GM23338 (cell line): ENCODE results near the gene CYTH1. TPM values are rescaled to one million over a fixed set of nuclear protein-coding genes. Genes with fewer than 3 reads are reported as not detected.

Experiments used
- ATAC-seq: fragments of 200-7000 bp; cut with Tn5 transposase; 3 replicates; pipeline ENCODE4 v1.9.1; 2020
- DNase-seq: peaks from one replicate; pipeline ENCODE4 v3.0.0-alpha.2; 2015; ENCODE audit warnings: low spot score
- H2AFZ ChIP-seq: fragments of 200-600 bp; sonication (generic); 2 replicates; pipeline ENCODE4 v1.8.0; 2016; ENCODE audit warnings: antibody characterized with exemption, mild to moderate bottlenecking, moderate library complexity
- H3F3A ChIP-seq: fragments of 200-600 bp; sonication (generic); replicated peaks from 2 replicates; pipeline ENCODE4 v1.8.0; 2017; ENCODE audit warnings: antibody characterized with exemption, mixed run types, low read depth
- H3K27ac ChIP-seq: fragments of 200-600 bp; sonication (generic); 2 replicates; pipeline ENCODE4 v1.6.1; 2016; ENCODE audit warnings: low read depth
- H3K27me3 ChIP-seq: fragments of 200-600 bp; sonication (generic); 2 replicates; pipeline ENCODE4 v1.8.0; 2016; ENCODE audit warnings: mild to moderate bottlenecking, mixed run types, moderate library complexity; ENCODE audit not compliant: insufficient read depth
- H3K36me3 ChIP-seq: fragments of 200-600 bp; sonication (generic); 2 replicates; pipeline ENCODE4 v1.8.0; 2016; ENCODE audit warnings: mild to moderate bottlenecking; ENCODE audit not compliant: insufficient read depth
- H3K4me1 ChIP-seq: fragments of 200-600 bp; sonication (generic); 2 replicates; pipeline ENCODE4 v1.8.0; 2016; ENCODE audit warnings: mild to moderate bottlenecking, moderate library complexity; ENCODE audit not compliant: insufficient read depth
- H3K4me2 ChIP-seq: fragments of 200-600 bp; sonication (generic); 2 replicates; pipeline ENCODE4 v1.7.1; 2017; ENCODE audit warnings: mixed run types
- H3K4me3 ChIP-seq: fragments of 200-600 bp; sonication (generic); 2 replicates; pipeline ENCODE4 v1.6.1; 2016; ENCODE audit warnings: mixed run types
- H3K79me2 ChIP-seq: fragments of 200-600 bp; sonication (generic); replicated peaks from 2 replicates; pipeline ENCODE4 v1.8.0; 2017; ENCODE audit warnings: mild to moderate bottlenecking; ENCODE audit not compliant: insufficient read depth
- H3K9me2 ChIP-seq: fragments of 200-600 bp; sonication (generic); 2 replicates; pipeline ENCODE4 v1.8.0; 2017; ENCODE audit not compliant: insufficient read depth
- H4K20me1 ChIP-seq: fragments of 200-600 bp; sonication (generic); replicated peaks from 2 replicates; pipeline ENCODE4 v1.8.0; 2017; ENCODE audit warnings: mild to moderate bottlenecking; ENCODE audit not compliant: insufficient read depth
- H3K27ac Mint-ChIP-seq: 2 replicates; pipeline ENCODE4 v1.8.0; 2020; ENCODE audit warnings: inconsistent platforms, mild to moderate bottlenecking, moderate library complexity, mixed read lengths
- H3K27me3 Mint-ChIP-seq: 3 replicates; pipeline ENCODE4 v1.8.0; 2022; ENCODE audit warnings: low read depth, mild to moderate bottlenecking, moderate library complexity, mixed read lengths, inconsistent platforms; ENCODE audit not compliant: insufficient read depth, poor library complexity
- H3K36me3 Mint-ChIP-seq: 3 replicates; pipeline ENCODE4 v1.8.0; 2021; ENCODE audit warnings: low read depth, mild to moderate bottlenecking, inconsistent platforms, moderate library complexity, mixed read lengths
- H3K4me1 Mint-ChIP-seq: 3 replicates; pipeline ENCODE4 v1.8.0; 2020; ENCODE audit warnings: mild to moderate bottlenecking, inconsistent platforms, mixed read lengths
- H3K4me3 Mint-ChIP-seq: 3 replicates; pipeline ENCODE4 v1.8.0; 2021; ENCODE audit warnings: moderate library complexity, mild to moderate bottlenecking, inconsistent platforms, mixed read lengths
- H3K9me3 Mint-ChIP-seq: 3 replicates; pipeline ENCODE4 v1.8.0; 2020; ENCODE audit warnings: moderate library complexity, mild to moderate bottlenecking, inconsistent platforms, mixed read lengths
- CREB1 ChIP-seq: fragments of 250-450 bp; sonication (Bioruptor Pico); IDR thresholded peaks from 2 replicates; pipeline ENCODE4 v1.5.0; 2020; ENCODE audit warnings: low read depth, mild to moderate bottlenecking, moderate library complexity
- EZH2 ChIP-seq: fragments of 200-600 bp; sonication (generic); IDR thresholded peaks from one replicate; pipeline ENCODE4 v1.8.0; 2017; ENCODE audit warnings: antibody characterized with exemption, mild to moderate bottlenecking, low read depth; ENCODE audit not compliant: unreplicated experiment
- EZH2phosphoT487 ChIP-seq: fragments of 200-600 bp; sonication (generic); IDR thresholded peaks from one replicate; pipeline ENCODE4 v1.8.1; 2018; ENCODE audit warnings: antibody characterized with exemption; ENCODE audit not compliant: unreplicated experiment
- STAT1 ChIP-seq: IDR thresholded peaks from one replicate; pipeline ENCODE4 v1.6.1; 2016; ENCODE audit warnings: antibody characterized with exemption; ENCODE audit not compliant: unreplicated experiment
- ZNF114 ChIP-seq: fragments of 250-450 bp; sonication (Bioruptor Pico); IDR thresholded peaks from 2 replicates; pipeline ENCODE4 v1.5.0; 2020; ENCODE audit warnings: mild to moderate bottlenecking, moderate library complexity
- ZNF331 ChIP-seq: fragments of 250-450 bp; sonication (Bioruptor Pico); IDR thresholded peaks from 2 replicates; pipeline ENCODE4 v1.5.0; 2020; ENCODE audit warnings: low read depth, mild to moderate bottlenecking, moderate library complexity
- long read RNA-seq: library from polyadenylated mRNA; unstranded; transcript quantifications from one replicate; pipeline ENCODE4 v2.0.0, GENCODE V29; 2020; ENCODE audit not compliant: unreplicated experiment
- polyA plus RNA-seq: library from polyadenylated mRNA; unstranded; fragments of >200 nt; fragmentation: Nextera tagmentation; extraction: Ambion mirVana; gene quantifications from 2 replicates; pipeline ENCODE4 v1.2.1, GENCODE V29; 2016
- total RNA-seq: library from RNA; depleted of rRNA; stranded (reverse); fragments of >200 nt; shearing (Covaris generic); gene quantifications from 2 replicates; pipeline ENCODE4 v1.2.3, GENCODE V29; 2014; rRNA removed
- TF ChIP-seq, protein P1 (sequence below): IDR thresholded peaks from one replicate; pipeline ENCODE4 v1.6.1; 2018; ENCODE audit warnings: antibody characterized with exemption; ENCODE audit not compliant: unreplicated experiment
- TF ChIP-seq, protein P2 (sequence below): fragments of 250-450 bp; sonication (Bioruptor Pico); IDR thresholded peaks from 2 replicates; pipeline ENCODE4 v1.5.0; 2020; ENCODE audit warnings: mild to moderate bottlenecking, moderate library complexity

Gene CYTH1, protein sequence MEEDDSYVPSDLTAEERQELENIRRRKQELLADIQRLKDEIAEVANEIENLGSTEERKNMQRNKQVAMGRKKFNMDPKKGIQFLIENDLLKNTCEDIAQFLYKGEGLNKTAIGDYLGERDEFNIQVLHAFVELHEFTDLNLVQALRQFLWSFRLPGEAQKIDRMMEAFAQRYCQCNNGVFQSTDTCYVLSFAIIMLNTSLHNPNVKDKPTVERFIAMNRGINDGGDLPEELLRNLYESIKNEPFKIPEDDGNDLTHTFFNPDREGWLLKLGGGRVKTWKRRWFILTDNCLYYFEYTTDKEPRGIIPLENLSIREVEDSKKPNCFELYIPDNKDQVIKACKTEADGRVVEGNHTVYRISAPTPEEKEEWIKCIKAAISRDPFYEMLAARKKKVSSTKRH
- 14.5 and 21.2 TPM in 2 replicates for total RNA-seq
- polyA plus RNA-seq, result 12.2 and 13.8 TPM in 2 replicates
- long read RNA-seq, partial matches to known transcripts, result 0 of 1 reads
- long read RNA-seq, other reads (novel, unspliced or antisense), result 0 of 1 reads

DNA sequence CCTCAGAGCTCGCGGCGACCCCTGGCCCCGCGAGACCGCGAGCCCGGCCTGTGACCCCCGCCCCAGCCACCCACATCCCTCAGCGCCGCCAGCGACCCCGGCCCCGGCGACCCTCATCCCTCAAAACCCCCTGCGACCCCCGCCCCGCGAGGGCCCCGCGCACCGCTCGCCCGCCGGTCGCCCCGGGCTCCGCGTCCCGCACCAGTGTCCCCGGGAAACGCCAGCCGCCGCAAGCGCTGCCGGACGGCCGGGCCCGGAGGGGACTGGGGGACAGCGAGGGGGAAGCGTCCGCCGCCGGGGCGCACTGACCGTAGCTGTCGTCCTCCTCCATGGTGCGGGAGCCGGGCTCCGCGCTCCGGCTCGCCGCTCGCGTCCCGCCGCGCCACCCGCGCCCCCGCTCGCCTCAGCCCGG, at the start of gene CYTH1:
CYTH1 (minus strand) TSS at position 381 of the 412 bp plus-strand sequence; CDS start at position 331, 50 bp downstream.
- Mint-ChIP-seq H3K9me3 (no peaks in the 10 kb centered on the region), H3K27ac (peak within 1 kb of the TSS; percentile 94)
- ATAC-seq, result peak; percentile 14

More for the DNA sequence above, at the start of gene CYTH1:
- no peak for TF ChIP-seq CREB1 (CRISPR knock-in tag)
- TF ChIP-seq, protein P1, sequence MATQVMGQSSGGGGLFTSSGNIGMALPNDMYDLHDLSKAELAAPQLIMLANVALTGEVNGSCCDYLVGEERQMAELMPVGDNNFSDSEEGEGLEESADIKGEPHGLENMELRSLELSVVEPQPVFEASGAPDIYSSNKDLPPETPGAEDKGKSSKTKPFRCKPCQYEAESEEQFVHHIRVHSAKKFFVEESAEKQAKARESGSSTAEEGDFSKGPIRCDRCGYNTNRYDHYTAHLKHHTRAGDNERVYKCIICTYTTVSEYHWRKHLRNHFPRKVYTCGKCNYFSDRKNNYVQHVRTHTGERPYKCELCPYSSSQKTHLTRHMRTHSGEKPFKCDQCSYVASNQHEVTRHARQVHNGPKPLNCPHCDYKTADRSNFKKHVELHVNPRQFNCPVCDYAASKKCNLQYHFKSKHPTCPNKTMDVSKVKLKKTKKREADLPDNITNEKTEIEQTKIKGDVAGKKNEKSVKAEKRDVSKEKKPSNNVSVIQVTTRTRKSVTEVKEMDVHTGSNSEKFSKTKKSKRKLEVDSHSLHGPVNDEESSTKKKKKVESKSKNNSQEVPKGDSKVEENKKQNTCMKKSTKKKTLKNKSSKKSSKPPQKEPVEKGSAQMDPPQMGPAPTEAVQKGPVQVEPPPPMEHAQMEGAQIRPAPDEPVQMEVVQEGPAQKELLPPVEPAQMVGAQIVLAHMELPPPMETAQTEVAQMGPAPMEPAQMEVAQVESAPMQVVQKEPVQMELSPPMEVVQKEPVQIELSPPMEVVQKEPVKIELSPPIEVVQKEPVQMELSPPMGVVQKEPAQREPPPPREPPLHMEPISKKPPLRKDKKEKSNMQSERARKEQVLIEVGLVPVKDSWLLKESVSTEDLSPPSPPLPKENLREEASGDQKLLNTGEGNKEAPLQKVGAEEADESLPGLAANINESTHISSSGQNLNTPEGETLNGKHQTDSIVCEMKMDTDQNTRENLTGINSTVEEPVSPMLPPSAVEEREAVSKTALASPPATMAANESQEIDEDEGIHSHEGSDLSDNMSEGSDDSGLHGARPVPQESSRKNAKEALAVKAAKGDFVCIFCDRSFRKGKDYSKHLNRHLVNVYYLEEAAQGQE, result no peak
- TF ChIP-seq ZNF114, result no peak
- no peak for TF ChIP-seq STAT1
- no peak for TF ChIP-seq ZNF331
- TF ChIP-seq, protein P2, sequence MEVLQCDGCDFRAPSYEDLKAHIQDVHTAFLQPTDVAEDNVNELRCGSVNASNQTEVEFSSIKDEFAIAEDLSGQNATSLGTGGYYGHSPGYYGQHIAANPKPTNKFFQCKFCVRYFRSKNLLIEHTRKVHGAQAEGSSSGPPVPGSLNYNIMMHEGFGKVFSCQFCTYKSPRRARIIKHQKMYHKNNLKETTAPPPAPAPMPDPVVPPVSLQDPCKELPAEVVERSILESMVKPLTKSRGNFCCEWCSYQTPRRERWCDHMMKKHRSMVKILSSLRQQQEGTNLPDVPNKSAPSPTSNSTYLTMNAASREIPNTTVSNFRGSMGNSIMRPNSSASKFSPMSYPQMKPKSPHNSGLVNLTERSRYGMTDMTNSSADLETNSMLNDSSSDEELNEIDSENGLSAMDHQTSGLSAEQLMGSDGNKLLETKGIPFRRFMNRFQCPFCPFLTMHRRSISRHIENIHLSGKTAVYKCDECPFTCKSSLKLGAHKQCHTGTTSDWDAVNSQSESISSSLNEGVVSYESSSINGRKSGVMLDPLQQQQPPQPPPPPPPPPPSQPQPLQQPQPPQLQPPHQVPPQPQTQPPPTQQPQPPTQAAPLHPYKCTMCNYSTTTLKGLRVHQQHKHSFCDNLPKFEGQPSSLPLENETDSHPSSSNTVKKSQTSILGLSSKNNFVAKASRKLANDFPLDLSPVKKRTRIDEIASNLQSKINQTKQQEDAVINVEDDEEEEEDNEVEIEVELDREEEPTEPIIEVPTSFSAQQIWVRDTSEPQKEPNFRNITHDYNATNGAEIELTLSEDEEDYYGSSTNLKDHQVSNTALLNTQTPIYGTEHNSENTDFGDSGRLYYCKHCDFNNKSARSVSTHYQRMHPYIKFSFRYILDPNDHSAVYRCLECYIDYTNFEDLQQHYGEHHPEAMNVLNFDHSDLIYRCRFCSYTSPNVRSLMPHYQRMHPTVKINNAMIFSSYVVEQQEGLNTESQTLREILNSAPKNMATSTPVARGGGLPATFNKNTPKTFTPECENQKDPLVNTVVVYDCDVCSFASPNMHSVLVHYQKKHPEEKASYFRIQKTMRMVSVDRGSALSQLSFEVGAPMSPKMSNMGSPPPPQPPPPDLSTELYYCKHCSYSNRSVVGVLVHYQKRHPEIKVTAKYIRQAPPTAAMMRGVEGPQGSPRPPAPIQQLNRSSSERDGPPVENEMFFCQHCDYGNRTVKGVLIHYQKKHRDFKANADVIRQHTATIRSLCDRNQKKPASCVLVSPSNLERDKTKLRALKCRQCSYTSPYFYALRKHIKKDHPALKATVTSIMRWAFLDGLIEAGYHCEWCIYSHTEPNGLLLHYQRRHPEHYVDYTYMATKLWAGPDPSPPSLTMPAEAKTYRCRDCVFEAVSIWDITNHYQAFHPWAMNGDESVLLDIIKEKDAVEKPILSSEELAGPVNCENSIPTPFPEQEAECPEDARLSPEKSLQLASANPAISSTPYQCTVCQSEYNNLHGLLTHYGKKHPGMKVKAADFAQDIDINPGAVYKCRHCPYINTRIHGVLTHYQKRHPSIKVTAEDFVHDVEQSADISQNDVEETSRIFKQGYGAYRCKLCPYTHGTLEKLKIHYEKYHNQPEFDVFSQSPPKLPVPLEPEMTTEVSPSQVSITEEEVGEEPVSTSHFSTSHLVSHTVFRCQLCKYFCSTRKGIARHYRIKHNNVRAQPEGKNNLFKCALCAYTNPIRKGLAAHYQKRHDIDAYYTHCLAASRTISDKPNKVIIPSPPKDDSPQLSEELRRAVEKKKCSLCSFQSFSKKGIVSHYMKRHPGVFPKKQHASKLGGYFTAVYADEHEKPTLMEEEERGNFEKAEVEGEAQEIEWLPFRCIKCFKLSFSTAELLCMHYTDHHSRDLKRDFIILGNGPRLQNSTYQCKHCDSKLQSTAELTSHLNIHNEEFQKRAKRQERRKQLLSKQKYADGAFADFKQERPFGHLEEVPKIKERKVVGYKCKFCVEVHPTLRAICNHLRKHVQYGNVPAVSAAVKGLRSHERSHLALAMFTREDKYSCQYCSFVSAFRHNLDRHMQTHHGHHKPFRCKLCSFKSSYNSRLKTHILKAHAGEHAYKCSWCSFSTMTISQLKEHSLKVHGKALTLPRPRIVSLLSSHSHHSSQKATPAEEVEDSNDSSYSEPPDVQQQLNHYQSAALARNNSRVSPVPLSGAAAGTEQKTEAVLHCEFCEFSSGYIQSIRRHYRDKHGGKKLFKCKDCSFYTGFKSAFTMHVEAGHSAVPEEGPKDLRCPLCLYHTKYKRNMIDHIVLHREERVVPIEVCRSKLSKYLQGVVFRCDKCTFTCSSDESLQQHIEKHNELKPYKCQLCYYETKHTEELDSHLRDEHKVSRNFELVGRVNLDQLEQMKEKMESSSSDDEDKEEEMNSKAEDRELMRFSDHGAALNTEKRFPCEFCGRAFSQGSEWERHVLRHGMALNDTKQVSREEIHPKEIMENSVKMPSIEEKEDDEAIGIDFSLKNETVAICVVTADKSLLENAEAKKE (CRISPR knock-in tag), result no peak
- TF ChIP-seq EZH2phosphoT487, result no peak
- TF ChIP-seq EZH2, result no peak
- Histone ChIP-seq H3K27ac (peak within 1 kb of the TSS; percentile 95), H3K27me3 (peaks cover 6% of the 10 kb centered on the region), H4K20me1 (0 out of 2 replicates have a peak, but pooled peaks cover 7% of the 10 kb centered on the region), H3K9me2 (no peaks in the 10 kb centered on the region), H2AFZ (peak within 1 kb of the TSS; percentile 90), H3K4me1 (peaks cover 9% of the 10 kb centered on the region), H3F3A (peaks cover 7% of the 10 kb centered on the region; the same call in 1 of the 2 replicates), H3K4me3 (peak within 1 kb of the TSS; percentile 84), H3K36me3 (no peaks in the 10 kb centered on the region), H3K4me2 (peak within 1 kb of the TSS; percentile 93), H3K79me2 (peaks cover 23% of the 10 kb centered on the region; the same call in 1 of the 2 replicates)
- H3K27me3 Mint-ChIP-seq, result peaks cover 9% of the 10 kb centered on the region
- DNase-seq, result no peak
- H3K4me3 Mint-ChIP-seq, result peak within 1 kb of the TSS; percentile 77
- no peaks in the 10 kb centered on the region for H3K36me3 Mint-ChIP-seq
- H3K4me1 Mint-ChIP-seq, result peaks cover 8% of the 10 kb centered on the region
